ENCODE measurements around the gene EXOC3.
"Not testable (repeated sequence)": the region's sequence is repeated elsewhere in the genome, so short reads cannot be mapped to it uniquely, and the experiment has no call there.

The EXOC3 gene

GRCh38 chr5:504326-505154 is 61.6 kb downstream of the EXOC3 start:
- no peak for DNase-seq (ENCODE audit: low read depth)

GRCh38 chr5:505951-506525 is 63.1 kb downstream of the EXOC3 start:
- no peak for DNase-seq (ENCODE audit: low read depth)

GRCh38 chr5:507986-508575 is 65.1 kb downstream of the EXOC3 start:
- not testable (repeated sequence) for DNase-seq (ENCODE audit: low read depth)

GRCh38 chr5:509611-510185 is 66.7 kb downstream of the EXOC3 start:
- no peak for DNase-seq (ENCODE audit: low read depth)

- DNase-seq (ENCODE audit: low read depth): no peak
These were observed 67.5 kb downstream of the EXOC3 start for GRCh38 chr5:510521-510920.

GRCh38 chr5:511476-511875 is 68.5 kb downstream of the EXOC3 start:
- DNase-seq (ENCODE audit: low read depth): no peak

- no peak for DNase-seq (ENCODE audit: low read depth)
These were observed 70.5 kb downstream of the EXOC3 start for GRCh38 chr5:513216-514100.

GRCh38 chr5:514101-514485 is 71.1 kb downstream of the EXOC3 start:
- no peak for DNase-seq (ENCODE audit: low read depth)

- no peak for DNase-seq (ENCODE audit: low read depth)
These were observed 71.7 kb downstream of the EXOC3 start for GRCh38 chr5:514673-515072.

- DNase-seq (ENCODE audit: low read depth): no peak
These were observed 72.4 kb downstream of the EXOC3 start for GRCh38 chr5:515273-515836.

- DNase-seq (ENCODE audit: low read depth): no peak
These were observed 73.5 kb downstream of the EXOC3 start for GRCh38 chr5:516338-516925.
